ENCODE measurements around the gene FBXL16. TPM values are rescaled to one million over a fixed set of nuclear protein-coding genes. Genes with fewer than 3 reads are reported as not detected.

FBXL16 gene
- total RNA-seq, 1 donor from 2014 or later, result not detected

DNA sequence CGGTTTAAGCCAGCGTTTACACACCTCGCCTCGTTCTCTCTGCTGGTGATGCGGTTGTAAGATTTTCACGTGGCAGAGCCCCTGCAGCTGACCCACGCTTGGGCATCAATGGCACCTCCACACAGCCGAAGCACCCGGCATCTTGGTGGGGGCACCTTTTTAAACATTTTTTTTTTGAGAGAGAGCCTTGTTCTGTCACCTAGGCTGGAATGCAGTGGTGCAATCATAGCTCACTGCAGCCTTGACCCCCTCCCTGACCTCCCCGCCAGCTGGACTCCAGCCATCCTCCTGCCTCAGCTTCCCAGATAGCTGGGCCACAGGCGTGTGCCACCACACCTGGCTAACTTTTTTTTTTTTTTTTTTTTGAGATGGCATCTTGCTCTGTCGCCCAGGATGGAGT is 51.6 kb downstream of the FBXL16 start:
- Histone ChIP-seq H3K27me3 (ENCODE audit: control insufficient read depth in 3 of 3, insufficient read depth in 3 of 3, low read length in 3 of 3) (no peaks in the 10 kb centered on the region), H3K9me3 (ENCODE audit: control insufficient read depth in 3 of 3, low read length in 3 of 3) (no peaks in the 10 kb centered on the region), H3K9ac (ENCODE audit: low read depth in 1 of 3, low read length in 3 of 3) (no peak overlapping the region), H3K4me1 (ENCODE audit: control insufficient read depth in 3 of 3, insufficient read depth in 3 of 3, low read length in 3 of 3) (peaks cover 4 to 7% (median 7%) of the 10 kb centered on the region in 3 donors), H3K27ac (ENCODE audit: low read depth, low read length) (no peak overlapping the region), H3K4me3 (ENCODE audit: low read length in 3 of 3) (no peak overlapping the region), H3K36me3 (ENCODE audit: control insufficient read depth in 3 of 3, insufficient read depth in 3 of 3, low read length in 3 of 3) (peaks cover 0 to 3% (median 3%) of the 10 kb centered on the region in 3 donors)

DNA sequence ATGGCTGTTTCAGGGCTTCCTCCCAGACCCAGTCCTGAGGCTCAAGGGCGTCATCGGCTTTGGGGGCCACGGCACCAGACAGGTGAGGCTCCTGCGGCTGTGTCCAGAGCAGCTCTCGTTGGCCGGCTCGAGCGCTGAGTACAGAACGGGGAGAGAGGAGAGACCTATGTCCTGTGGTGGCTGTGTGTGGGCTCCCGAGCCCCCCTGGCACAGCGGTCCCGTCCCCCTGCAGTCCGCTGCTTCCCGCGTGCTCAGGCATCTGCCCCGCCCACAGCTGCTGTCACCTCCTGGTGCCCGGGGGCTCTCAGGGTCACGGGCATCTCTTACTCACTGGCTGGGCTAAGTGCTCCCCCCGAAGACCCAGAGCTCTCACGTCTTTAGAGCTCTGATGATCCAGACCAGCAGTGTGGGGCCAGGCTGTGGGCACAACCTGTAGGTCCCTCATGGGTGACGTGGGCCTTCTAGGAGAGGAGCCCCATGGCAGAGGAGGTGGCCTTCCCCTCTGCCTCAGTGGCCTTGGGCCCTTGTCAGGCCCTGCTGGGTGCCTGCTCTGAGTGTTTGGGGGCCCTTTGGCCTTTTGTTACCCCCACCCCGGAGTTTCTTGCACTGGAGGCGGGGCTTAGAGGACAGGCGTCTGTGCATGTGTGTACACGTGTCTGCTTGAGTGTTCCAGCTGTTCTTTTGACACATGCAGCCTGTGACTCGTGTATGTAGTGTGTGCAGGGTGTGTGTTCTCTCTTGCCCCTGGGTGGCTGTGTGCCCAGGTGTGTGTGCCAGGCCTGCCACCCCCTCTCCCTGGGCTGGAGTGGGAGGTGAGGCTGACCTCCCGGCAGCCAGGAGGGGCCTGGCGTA is 52.9 kb downstream of the FBXL16 start:
- Histone ChIP-seq H3K36me3 (ENCODE audit: control insufficient read depth in 3 of 3, insufficient read depth in 3 of 3, low read length in 3 of 3) (peaks cover 0 to 3% (median 0%) of the 10 kb centered on the region in 3 donors), H3K4me1 (ENCODE audit: control insufficient read depth in 3 of 3, insufficient read depth in 3 of 3, low read length in 3 of 3) (peaks cover 15 to 20% (median 19%) of the 10 kb centered on the region in 3 donors), H3K27me3 (ENCODE audit: control insufficient read depth in 3 of 3, insufficient read depth in 3 of 3, low read length in 3 of 3) (no peaks in the 10 kb centered on the region), H3K9ac (ENCODE audit: low read depth in 1 of 3, low read length in 3 of 3) (no peak overlapping the region), H3K4me3 (ENCODE audit: low read length in 3 of 3) (no peak overlapping the region), H3K9me3 (ENCODE audit: control insufficient read depth in 3 of 3, low read length in 3 of 3) (no peaks in the 10 kb centered on the region), H3K27ac (ENCODE audit: low read depth, low read length) (no peak overlapping the region)

DNA sequence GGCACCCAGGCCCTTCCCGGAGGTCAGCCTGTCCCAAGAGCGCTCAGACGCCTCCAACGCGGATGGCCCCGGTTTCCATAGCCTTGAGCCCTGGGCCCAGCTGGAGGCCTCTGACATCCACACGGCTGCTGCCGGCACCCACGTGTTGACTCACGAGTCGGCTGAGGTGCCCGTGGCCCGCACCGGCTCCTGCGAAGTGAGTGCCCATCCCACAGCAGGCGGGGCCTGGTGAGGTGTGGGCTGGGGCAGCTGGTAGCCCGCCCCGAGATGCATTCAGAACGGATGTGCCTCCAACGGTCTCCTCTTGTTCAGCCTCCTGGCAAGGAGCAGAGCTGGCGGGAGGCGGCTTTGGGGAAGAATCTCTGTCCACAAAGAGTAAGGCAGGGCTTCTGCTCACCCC is 53.8 kb downstream of the FBXL16 start:
- peaks cover 23 to 29% (median 27%) of the 10 kb centered on the region in 3 donors for H3K4me1 ChIP-seq (ENCODE audit: control insufficient read depth in 3 of 3, insufficient read depth in 3 of 3, low read length in 3 of 3)
- H3K27me3 ChIP-seq (ENCODE audit: control insufficient read depth in 3 of 3, insufficient read depth in 3 of 3, low read length in 3 of 3), result no peaks in the 10 kb centered on the region
- no peak overlapping the region for H3K27ac ChIP-seq (ENCODE audit: low read depth, low read length)
- H3K36me3 ChIP-seq (ENCODE audit: control insufficient read depth in 3 of 3, insufficient read depth in 3 of 3, low read length in 3 of 3), result peaks cover 0 to 3% (median 0%) of the 10 kb centered on the region in 3 donors
- H3K4me3 ChIP-seq (ENCODE audit: low read length in 3 of 3), result no peak overlapping the region
- H3K9me3 ChIP-seq (ENCODE audit: control insufficient read depth in 3 of 3, low read length in 3 of 3), result no peaks in the 10 kb centered on the region
- no peak overlapping the region for H3K9ac ChIP-seq (ENCODE audit: low read depth in 1 of 3, low read length in 3 of 3)

DNA sequence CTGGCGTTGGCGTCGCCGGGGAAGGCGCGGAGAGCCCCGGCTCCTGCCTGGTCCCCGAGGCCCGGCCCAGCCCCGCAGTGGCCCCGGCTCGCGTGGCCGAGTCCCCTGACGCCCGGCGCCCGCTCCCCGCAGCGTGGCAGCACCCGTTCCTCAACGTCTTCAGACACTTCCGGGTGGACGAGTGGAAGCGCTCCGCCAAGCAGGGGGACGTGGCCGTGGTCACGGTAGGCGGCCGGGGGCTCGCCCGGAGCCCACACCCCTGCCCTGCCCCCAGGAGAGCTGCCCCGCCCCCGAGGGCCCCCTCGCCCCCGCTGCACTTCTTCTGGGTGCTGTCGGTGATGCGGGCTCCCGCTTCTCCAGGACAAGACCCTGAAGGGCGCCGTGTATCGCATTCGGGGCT is 56.0 kb downstream of the FBXL16 start:
- H3K27me3 ChIP-seq (ENCODE audit: control insufficient read depth in 3 of 3, insufficient read depth in 3 of 3, low read length in 3 of 3), result no peaks in the 10 kb centered on the region
- H3K4me3 ChIP-seq (ENCODE audit: low read length in 3 of 3), result peak overlapping the region in 2 of 3 donors; percentile 83 to 86
- H3K36me3 ChIP-seq (ENCODE audit: control insufficient read depth in 3 of 3, insufficient read depth in 3 of 3, low read length in 3 of 3), result peaks cover 0 to 3% (median 0%) of the 10 kb centered on the region in 3 donors
- peaks cover 39 to 45% (median 43%) of the 10 kb centered on the region in 3 donors for H3K4me1 ChIP-seq (ENCODE audit: control insufficient read depth in 3 of 3, insufficient read depth in 3 of 3, low read length in 3 of 3)
- no peak overlapping the region for H3K27ac ChIP-seq (ENCODE audit: low read depth, low read length)
- no peaks in the 10 kb centered on the region for H3K9me3 ChIP-seq (ENCODE audit: control insufficient read depth in 3 of 3, low read length in 3 of 3)
- H3K9ac ChIP-seq (ENCODE audit: low read depth in 1 of 3, low read length in 3 of 3), result peak overlapping the region; percentile 61 to 93 (median 88)

DNA sequence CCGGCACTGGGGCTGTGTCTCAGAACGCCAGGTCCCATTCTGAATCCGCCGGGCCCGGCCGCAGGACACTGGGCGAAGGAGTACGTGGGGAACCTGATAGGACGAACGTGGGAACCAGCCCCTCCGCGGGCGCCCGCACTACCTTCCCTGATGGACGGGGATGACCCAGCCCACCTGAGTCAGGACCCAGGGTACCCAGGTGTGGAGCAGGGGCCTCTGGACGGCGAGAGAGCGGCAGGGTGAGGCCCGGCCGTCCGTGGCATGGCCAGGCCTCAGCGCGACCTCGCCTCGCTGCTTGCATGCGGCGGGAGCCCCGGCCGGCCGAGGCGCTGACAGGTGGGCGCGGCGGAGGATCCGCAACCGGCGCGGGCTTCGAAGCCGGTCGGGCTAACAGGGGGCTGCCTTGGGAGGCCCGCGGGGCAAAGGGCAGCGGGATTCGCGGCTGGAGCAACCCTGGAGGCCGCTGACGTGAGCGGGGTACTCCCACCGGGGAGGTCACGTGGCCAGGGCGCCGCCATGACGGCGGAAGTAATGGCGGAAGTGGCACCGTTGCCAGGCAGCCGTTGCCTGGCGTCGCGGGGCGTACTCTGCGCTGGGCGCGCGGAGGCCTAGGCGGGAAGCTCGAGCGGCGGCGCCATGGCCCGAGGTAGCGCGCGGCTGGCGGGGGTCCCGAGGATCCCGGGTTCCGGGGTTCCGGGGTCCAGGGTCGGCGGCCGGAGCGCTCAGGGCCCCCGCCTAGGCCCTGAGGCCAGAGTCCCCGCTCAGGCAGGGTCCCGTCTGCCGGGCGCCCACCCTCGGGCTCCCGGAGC is 56.6 kb downstream of the FBXL16 start, which contains the start of gene WDR90:
Gene WDR90 (plus strand): TSS at position 585 of the 809 bp plus-strand sequence. CDS start 52 bp downstream, at position 637.
- peak within 1 kb of the TSS; percentile 73 to 86 (median 83) for H3K4me3 ChIP-seq (ENCODE audit: low read length in 3 of 3)
- H3K9me3 ChIP-seq (ENCODE audit: control insufficient read depth in 3 of 3, low read length in 3 of 3), result no peaks in the 10 kb centered on the region
- H3K36me3 ChIP-seq (ENCODE audit: control insufficient read depth in 3 of 3, insufficient read depth in 3 of 3, low read length in 3 of 3), result peaks cover 0 to 3% (median 0%) of the 10 kb centered on the region in 3 donors
- H3K27ac ChIP-seq (ENCODE audit: low read depth, low read length), result peak within 1 kb of the TSS; percentile 87
- H3K4me1 ChIP-seq (ENCODE audit: control insufficient read depth in 3 of 3, insufficient read depth in 3 of 3, low read length in 3 of 3), result peaks cover 39 to 48% (median 47%) of the 10 kb centered on the region in 3 donors
- no peaks in the 10 kb centered on the region for H3K27me3 ChIP-seq (ENCODE audit: control insufficient read depth in 3 of 3, insufficient read depth in 3 of 3, low read length in 3 of 3)
- peak within 1 kb of the TSS; percentile 84 to 93 (median 88) for H3K9ac ChIP-seq (ENCODE audit: low read depth in 1 of 3, low read length in 3 of 3)

DNA sequence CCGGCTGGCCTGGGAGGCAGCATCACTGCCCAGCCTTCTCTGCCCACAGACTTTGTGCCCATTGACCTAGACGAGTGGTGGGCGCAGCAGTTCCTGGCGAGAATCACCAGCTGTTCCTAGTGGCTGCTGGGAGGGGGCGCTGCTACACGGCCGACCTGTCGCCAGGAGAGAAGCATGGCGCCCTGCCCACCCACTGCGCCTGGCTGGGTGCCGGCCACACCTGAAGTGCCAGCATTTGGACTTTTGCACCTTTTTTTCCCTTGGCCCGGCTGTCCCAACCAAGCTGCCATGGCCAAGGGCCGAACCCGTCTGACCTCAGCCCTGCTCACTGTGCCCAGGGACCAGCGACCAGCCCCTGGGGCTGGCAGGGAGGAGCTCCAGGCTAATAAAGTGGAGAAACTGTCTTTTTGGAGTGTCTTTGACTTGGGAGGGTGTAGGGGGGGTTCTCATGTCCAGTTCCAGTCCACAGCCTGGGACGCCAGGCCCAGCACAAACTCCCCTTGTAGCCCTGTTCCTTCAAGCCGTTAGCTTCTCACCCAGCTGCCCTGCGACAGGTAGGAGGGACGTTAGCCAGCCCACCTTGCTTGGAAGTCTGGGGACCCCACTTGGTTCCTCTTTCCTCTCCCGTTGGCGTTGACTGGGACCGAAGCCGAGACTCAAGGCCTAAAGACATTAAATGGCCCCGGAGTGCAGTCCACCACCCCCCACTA is 57.4 kb downstream of the FBXL16 start:
- Histone ChIP-seq H3K9ac (ENCODE audit: low read depth in 1 of 3, low read length in 3 of 3) (peak overlapping the region; percentile 84 to 93 (median 88)), H3K4me1 (ENCODE audit: control insufficient read depth in 3 of 3, insufficient read depth in 3 of 3, low read length in 3 of 3) (peaks cover 40 to 54% (median 52%) of the 10 kb centered on the region in 3 donors)

DNA sequence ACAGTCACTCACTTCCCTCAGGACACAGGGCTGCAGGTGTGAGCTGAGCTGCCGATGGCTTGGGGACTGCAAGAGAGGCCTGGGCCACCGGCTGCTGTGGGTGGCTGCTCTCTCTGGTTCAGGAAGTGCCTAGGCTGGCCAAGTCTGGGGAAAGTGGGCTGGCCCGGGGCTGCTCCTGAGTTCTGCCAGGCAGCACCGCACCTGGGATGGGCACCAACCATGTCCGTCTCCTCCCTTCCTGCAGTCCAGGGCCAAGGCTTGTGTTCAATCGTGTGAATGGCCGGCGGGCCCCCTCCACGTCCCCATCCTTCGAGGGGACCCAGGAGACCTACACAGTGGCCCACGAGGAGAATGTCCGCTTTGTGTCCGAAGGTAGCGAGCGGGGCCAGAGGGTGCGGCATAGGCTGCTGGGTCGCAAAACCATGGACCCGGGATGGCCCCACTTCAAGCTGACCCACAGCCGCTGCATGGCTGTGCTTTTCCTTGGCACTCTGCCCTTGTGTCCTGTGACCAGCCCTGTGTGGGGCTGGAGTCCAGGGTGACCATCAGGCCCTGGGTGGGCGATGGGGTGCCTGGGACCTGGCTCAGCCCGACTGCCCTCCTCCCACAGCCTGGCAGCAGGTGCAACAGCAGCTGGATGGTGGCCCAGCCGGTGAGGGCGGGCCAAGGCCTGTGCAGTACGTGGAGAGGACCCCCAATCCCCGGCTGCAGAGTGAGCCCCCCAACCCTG is 58.3 kb downstream of the FBXL16 start:
- peak overlapping the region; percentile 32 to 88 (median 57) for H3K9ac ChIP-seq (ENCODE audit: low read depth in 1 of 3, low read length in 3 of 3)
- no peaks in the 10 kb centered on the region for H3K9me3 ChIP-seq (ENCODE audit: control insufficient read depth in 3 of 3, low read length in 3 of 3)
- H3K27ac ChIP-seq (ENCODE audit: low read depth, low read length), result peak overlapping the region; percentile 87
- peak overlapping the region in 2 of 3 donors; percentile 43 to 61 for H3K4me3 ChIP-seq (ENCODE audit: low read length in 3 of 3)
- peaks cover 0 to 10% (median 2%) of the 10 kb centered on the region in 3 donors for H3K36me3 ChIP-seq (ENCODE audit: control insufficient read depth in 3 of 3, insufficient read depth in 3 of 3, low read length in 3 of 3)
- H3K4me1 ChIP-seq (ENCODE audit: control insufficient read depth in 3 of 3, insufficient read depth in 3 of 3, low read length in 3 of 3), result peaks cover 49 to 63% (median 61%) of the 10 kb centered on the region in 3 donors
- no peaks in the 10 kb centered on the region for H3K27me3 ChIP-seq (ENCODE audit: control insufficient read depth in 3 of 3, insufficient read depth in 3 of 3, low read length in 3 of 3)

More for the DNA sequence above, 57.4 kb downstream of the FBXL16 start:
- H3K4me3 ChIP-seq (ENCODE audit: low read length in 3 of 3), result peak overlapping the region; percentile 73 to 86 (median 83)
- no peaks in the 10 kb centered on the region for H3K9me3 ChIP-seq (ENCODE audit: control insufficient read depth in 3 of 3, low read length in 3 of 3)
- peak overlapping the region; percentile 87 for H3K27ac ChIP-seq (ENCODE audit: low read depth, low read length)
- H3K36me3 ChIP-seq (ENCODE audit: control insufficient read depth in 3 of 3, insufficient read depth in 3 of 3, low read length in 3 of 3), result peaks cover 0 to 6% (median under 1%) of the 10 kb centered on the region in 3 donors
- no peaks in the 10 kb centered on the region for H3K27me3 ChIP-seq (ENCODE audit: control insufficient read depth in 3 of 3, insufficient read depth in 3 of 3, low read length in 3 of 3)

DNA sequence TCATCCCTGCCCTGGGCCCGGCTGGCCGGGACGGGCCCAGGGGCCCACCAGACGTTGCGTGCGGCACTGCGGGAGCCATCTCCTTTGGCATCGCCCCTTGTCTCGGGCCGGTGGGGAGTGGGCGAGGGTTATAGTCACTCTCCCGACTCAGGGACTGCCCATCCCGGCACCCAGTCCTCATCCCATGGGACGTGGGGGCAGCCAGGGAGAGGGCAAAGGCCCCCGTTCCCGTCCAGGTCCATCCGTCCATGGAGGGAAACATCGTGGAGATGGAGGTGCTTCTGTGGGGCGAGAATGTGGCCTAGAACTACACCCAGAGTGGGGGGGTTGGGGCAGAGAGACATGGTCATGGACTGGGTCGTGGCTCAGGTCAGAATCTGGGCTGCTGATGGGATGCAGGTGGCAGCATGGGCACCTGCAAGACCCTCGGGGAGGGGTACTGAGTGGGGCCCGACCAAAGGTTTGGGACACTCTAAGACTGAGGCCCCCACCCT is 58.9 kb downstream of the FBXL16 start:
- Histone ChIP-seq H3K4me3 (ENCODE audit: low read length in 3 of 3) (peak overlapping the region in 1 of 3 donors; percentile 61), H3K27ac (ENCODE audit: low read depth, low read length) (peak overlapping the region; percentile 56), H3K27me3 (ENCODE audit: control insufficient read depth in 3 of 3, insufficient read depth in 3 of 3, low read length in 3 of 3) (no peaks in the 10 kb centered on the region), H3K9ac (ENCODE audit: low read depth in 1 of 3, low read length in 3 of 3) (peak overlapping the region; percentile 32 to 88 (median 43)), H3K4me1 (ENCODE audit: control insufficient read depth in 3 of 3, insufficient read depth in 3 of 3, low read length in 3 of 3) (peaks cover 49 to 63% (median 62%) of the 10 kb centered on the region in 3 donors), H3K36me3 (ENCODE audit: control insufficient read depth in 3 of 3, insufficient read depth in 3 of 3, low read length in 3 of 3) (peaks cover 0 to 9% (median 2%) of the 10 kb centered on the region in 3 donors), H3K9me3 (ENCODE audit: control insufficient read depth in 3 of 3, low read length in 3 of 3) (no peaks in the 10 kb centered on the region)

Measured in skeletal muscle tissue (tissue), 4 donors.